Ascending aorta (tissue), 2 donors: ENCODE measurements around the gene CBR3. TPM values are rescaled to one million over a fixed set of nuclear protein-coding genes. Genes with fewer than 3 reads are reported as not detected.
A peak's percentile ranks its signal among the peaks of the same experiment; 100 is the strongest.

Experiments used
- DNase-seq, 2 donors: peaks; one replicate each; pipeline ENCODE4 v3.0.0-alpha.2; 2019; ENCODE audit warnings: low spot score in 2 of 2
- H3K27ac ChIP-seq, 2 donors: fragments of 200-600 bp; sonication (generic); one replicate each; pipeline ENCODE4 v1.5.1; 2016 to 2017; ENCODE audit warnings: mild to moderate bottlenecking in 1 of 2
- H3K27me3 ChIP-seq: fragments of 200-600 bp; sonication (generic); one replicate; pipeline ENCODE4 v1.5.1; 2017
- H3K36me3 ChIP-seq, 2 donors: fragments of 200-600 bp; sonication (generic); one replicate each; pipeline ENCODE4 v1.5.1; 2016
- H3K4me1 ChIP-seq, 2 donors: fragments of 200-600 bp; sonication (generic); one replicate each; pipeline ENCODE4 v1.5.1; 2016 to 2017; ENCODE audit warnings: mild to moderate bottlenecking in 1 of 2
- H3K4me3 ChIP-seq, 2 donors: fragments of 200-600 bp; sonication (generic); one replicate each; pipeline ENCODE4 v1.5.1; 2016 to 2017; ENCODE audit warnings: mild to moderate bottlenecking in 1 of 2
- H3K9me3 ChIP-seq, 2 donors: fragments of 200-600 bp; sonication (generic); one replicate each; pipeline ENCODE4 v1.5.1; 2016
- intact Hi-C: fragments of 100-400 bp; cut with DNase I; formaldehyde crosslinking; loops from one replicate; pipeline ENCODE4 v1.15.1; 2023
- total RNA-seq: library from RNA; depleted of rRNA; stranded (reverse); fragments of >200 nt; gene quantifications from one replicate; pipeline ENCODE4 v1.1.0, GENCODE V29; 2016
- TF ChIP-seq, protein P1 (sequence below), 3 experiments: fragments of 200-600 bp in 2 of 3; fragments of 450-650 bp in 1 of 3; sonication (generic) in 2 of 3; IDR thresholded peaks; one replicate each; pipeline ENCODE4 v1.5.1; 2016 to 2019; ENCODE audit warnings: antibody characterized with exemption in 3 of 3, mild to moderate bottlenecking in 1 of 3, moderate library complexity in 1 of 3

The CBR3 gene
- total RNA-seq, 1 donor from 2014 or later: 59.2 TPM

DNA sequence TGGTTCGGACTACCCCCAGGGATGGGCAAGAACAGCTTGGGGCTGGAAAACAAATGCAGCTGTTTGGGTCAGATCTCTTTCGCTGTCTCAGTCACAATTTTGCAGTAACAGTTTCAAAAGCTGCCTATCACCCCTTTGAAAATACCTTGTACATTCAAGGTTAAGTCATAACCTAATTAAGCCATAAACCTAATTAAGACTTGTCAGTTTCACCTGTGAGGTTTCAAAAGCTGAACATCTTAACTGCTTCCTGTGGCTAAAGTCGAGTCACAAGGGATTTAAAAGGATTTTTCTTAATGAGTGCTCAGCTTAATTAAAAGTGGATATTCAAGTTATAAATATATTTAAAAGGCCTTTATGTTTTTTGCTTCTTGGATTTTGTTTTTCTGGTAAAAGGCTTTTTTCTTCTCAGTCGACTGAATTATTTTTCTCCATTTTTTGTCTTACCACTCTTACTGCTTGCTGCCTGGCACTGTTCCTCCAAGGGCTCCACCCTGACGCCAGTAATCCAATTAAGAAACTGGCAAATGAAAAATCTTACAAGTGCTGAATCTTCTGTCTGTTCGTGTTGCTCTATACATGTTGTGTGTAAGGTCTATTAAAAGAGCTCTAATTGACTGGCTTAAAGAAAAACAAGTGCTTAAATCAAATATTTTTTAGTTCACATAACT lies 33.8 kb upstream of the CBR3 start:
- Histone ChIP-seq H3K9me3 (no peaks in the 10 kb centered on the region), H3K4me1 (no peaks in the 10 kb centered on the region), H3K27ac (no peak overlapping the region), H3K4me3 (no peak overlapping the region), H3K36me3 (no peaks in the 10 kb centered on the region), H3K27me3 (no peaks in the 10 kb centered on the region)
- no peak for DNase-seq
- intact Hi-C loops: no loop called here
- TF ChIP-seq, protein P1, sequence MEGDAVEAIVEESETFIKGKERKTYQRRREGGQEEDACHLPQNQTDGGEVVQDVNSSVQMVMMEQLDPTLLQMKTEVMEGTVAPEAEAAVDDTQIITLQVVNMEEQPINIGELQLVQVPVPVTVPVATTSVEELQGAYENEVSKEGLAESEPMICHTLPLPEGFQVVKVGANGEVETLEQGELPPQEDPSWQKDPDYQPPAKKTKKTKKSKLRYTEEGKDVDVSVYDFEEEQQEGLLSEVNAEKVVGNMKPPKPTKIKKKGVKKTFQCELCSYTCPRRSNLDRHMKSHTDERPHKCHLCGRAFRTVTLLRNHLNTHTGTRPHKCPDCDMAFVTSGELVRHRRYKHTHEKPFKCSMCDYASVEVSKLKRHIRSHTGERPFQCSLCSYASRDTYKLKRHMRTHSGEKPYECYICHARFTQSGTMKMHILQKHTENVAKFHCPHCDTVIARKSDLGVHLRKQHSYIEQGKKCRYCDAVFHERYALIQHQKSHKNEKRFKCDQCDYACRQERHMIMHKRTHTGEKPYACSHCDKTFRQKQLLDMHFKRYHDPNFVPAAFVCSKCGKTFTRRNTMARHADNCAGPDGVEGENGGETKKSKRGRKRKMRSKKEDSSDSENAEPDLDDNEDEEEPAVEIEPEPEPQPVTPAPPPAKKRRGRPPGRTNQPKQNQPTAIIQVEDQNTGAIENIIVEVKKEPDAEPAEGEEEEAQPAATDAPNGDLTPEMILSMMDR (IDR thresholded peaks at IDR 0.05): no peak

DNA sequence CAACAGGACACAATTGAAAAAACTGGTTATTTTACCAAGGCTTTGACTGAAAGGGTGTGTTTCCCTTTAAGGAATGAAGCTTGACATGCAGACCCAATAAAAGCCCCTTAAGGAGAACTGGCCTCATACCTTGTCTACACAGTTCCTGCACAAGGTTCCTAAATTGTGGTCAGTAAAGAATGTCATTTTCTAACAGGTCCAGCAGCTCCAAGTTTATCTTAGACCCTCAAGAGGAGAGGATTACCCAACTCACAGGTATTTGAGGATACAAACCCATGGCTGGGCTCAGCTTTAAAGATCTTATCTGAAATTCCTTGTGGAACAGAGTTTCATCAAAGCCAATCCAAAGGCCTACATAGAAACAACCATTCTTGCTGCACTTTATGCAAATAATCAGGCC lies 31.4 kb upstream of the CBR3 start:
- TF ChIP-seq, protein P1 (IDR thresholded peaks at IDR 0.05): no peak
- no peaks in the 10 kb centered on the region for H3K36me3 ChIP-seq
- H3K4me3 ChIP-seq: no peak overlapping the region
- intact Hi-C loops: no loop called here
- no peaks in the 10 kb centered on the region for H3K27me3 ChIP-seq
- no peak for DNase-seq
- H3K4me1 ChIP-seq: no peaks in the 10 kb centered on the region
- H3K27ac ChIP-seq: no peak overlapping the region
- H3K9me3 ChIP-seq: no peaks in the 10 kb centered on the region

DNA sequence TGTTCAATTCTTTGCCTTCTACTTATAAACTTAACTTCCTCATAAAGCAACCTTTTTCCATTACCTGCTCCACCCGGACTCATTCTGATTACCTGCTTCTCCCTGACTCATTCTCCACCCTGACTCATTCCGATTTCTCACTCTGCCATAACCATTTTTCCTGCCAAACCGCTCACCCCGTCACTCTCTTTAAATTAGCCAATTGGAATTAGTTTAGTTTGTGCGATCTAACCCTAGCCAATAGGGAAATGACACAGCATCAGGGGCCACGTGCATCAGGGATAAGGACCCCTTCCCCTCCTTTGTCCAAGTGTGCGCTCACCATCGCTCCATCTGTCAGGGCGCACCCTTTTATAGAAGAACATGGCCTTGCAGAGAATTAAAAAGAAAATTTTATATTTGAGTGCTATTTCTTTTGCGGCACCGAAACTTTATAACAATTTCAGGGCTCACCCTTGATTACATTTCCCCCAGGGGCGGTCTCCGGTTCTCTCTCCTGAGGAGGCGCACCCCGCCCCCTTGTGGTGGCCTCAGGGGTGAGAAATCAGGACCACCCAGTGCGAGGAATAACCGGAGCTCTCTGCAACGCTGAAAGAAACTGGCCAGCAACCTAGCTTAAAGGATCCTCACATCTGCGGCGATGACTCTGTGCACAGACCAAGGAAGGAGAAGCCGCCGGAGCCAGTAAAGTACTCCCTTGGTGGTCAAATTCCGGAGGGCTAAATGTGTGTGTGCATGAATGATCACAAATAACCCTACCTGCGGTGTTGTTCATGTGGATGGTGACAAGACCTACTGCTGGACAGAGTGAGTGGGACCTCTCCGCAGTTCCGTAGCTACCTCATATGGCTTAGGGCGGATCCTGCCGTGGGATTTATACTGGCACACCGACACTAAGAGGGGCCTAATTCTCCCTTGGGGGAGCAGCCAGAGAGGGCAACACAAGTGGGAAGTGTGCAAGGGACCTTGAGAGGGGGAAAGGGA lies 30.3 kb upstream of the CBR3 start:
- Histone ChIP-seq H3K36me3 (no peaks in the 10 kb centered on the region), H3K4me3 (peak overlapping the region; percentile 18 to 28)
- no peak for DNase-seq

DNA sequence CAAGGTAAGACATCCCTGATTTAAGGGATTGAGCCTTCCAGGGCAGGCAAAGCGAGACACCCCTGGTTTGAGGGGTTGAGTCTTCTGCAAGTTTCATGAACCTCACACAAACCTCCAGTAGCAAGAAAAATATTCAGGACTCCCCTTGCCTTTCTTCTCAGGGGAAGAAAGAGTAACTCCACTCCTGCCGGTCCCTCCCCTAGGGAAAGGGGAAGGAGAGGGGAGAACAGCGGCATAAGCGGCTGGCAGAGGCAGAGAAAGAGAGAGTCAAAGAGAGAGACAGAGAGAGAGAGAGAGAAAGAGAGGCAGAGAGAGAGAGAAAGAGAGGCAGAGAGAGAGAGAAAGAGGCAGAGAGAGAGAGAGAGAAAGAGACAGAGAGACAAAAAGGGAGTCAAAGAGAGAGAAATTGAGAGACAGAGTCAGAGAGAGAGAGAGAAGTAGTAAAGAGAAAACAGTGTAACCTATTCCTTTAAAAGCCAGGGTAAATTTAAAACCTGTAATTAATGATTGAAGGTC lies 29.5 kb upstream of the CBR3 start:
- no peaks in the 10 kb centered on the region for H3K36me3 ChIP-seq
- TF ChIP-seq, protein P1 (IDR thresholded peaks at IDR 0.05): no peak
- intact Hi-C loops: no loop called here
- no peak for DNase-seq
- no peaks in the 10 kb centered on the region for H3K9me3 ChIP-seq
- H3K4me1 ChIP-seq: no peaks in the 10 kb centered on the region
- H3K27ac ChIP-seq: no peak overlapping the region
- peak overlapping the region in 1 of 2 donors; percentile 28 for H3K4me3 ChIP-seq
- H3K27me3 ChIP-seq: no peaks in the 10 kb centered on the region

More for the DNA sequence above, 30.3 kb upstream of the CBR3 start:
- Histone ChIP-seq H3K27ac (no peak overlapping the region), H3K9me3 (no peaks in the 10 kb centered on the region), H3K27me3 (no peaks in the 10 kb centered on the region), H3K4me1 (no peaks in the 10 kb centered on the region)
- TF ChIP-seq, protein P1 (IDR thresholded peaks at IDR 0.05): peak in 2 of 3 experiments; percentile 22 to 50
- intact Hi-C loops: no loop called here

DNA sequence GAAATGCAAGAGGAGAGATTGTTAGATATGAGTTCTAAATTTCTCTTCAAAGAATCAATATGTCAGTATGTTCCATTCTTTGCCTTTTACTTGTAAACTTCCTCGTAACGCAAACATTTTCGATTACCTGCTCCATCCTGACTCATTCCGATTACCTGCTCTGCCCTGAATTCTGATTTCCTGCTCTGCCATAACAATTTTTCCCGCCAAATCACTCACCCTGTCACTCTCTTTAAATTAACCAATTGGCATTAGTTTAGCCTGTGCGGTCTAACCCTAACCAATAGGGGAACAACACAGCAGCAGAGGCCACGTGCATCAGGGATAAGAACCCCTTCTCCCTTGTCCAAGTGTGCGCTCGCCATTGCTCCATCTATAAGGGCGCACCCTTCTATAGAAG lies 25.0 kb upstream of the CBR3 start:
- intact Hi-C loops: no loop called here
- Histone ChIP-seq H3K4me3 (no peak overlapping the region), H3K27me3 (no peaks in the 10 kb centered on the region), H3K4me1 (no peaks in the 10 kb centered on the region), H3K27ac (no peak overlapping the region), H3K9me3 (no peaks in the 10 kb centered on the region), H3K36me3 (no peaks in the 10 kb centered on the region)
- no peak for DNase-seq
- TF ChIP-seq, protein P1 (IDR thresholded peaks at IDR 0.05): no peak
